Astrocyte of the cerebellum (primary cell): ENCODE measurements around the gene NEK11.

Experiments used
- DNase-seq: peaks from one replicate; pipeline ENCODE4 v3.0.0-alpha.2; 2011; ENCODE audit warnings: low read depth
- H3K4me3 ChIP-seq: 2 replicates; pipeline ENCODE4 v1.5.1; 2011; ENCODE audit warnings: mild to moderate bottlenecking, low read depth, low read length, moderate library complexity
- CTCF ChIP-seq: IDR thresholded peaks from 2 replicates; pipeline ENCODE4 v1.5.1; 2012; ENCODE audit warnings: low read length, low read depth, moderate library complexity, mild to moderate bottlenecking; ENCODE audit errors: missing control alignments
- in situ Hi-C: cut with HindIII; loops from 2 replicates; pipeline ENCODE4 v1.10.0; 2017; ENCODE audit warnings: low sequenced_read_pairs

NEK11 gene

GRCh38 chr3:131018970-131019369 is 7.7 kb upstream of the NEK11 start:
- no peak for DNase-seq
- no peak overlapping the region for H3K4me3 ChIP-seq
- no peak for TF ChIP-seq CTCF
- in situ Hi-C loops = no loop called here

- no peak for TF ChIP-seq CTCF
- no peak overlapping the region for H3K4me3 ChIP-seq
- no peak for DNase-seq
- in situ Hi-C loops = no loop called here
These were observed 6.5 kb upstream of the NEK11 start for GRCh38 chr3:131020122-131020693.

- peak overlapping the region; percentile 74 for H3K4me3 ChIP-seq
- no peak for TF ChIP-seq CTCF
- in situ Hi-C loops = no loop called here
- DNase-seq = no peak
These were observed 1.1 kb upstream of the NEK11 start for GRCh38 chr3:131025539-131025938.

GRCh38 chr3:131028844-131029243 is 2.2 kb downstream of the NEK11 start:
- H3K4me3 ChIP-seq = no peak overlapping the region
- in situ Hi-C loops = no loop called here
- TF ChIP-seq CTCF = no peak
- no peak for DNase-seq

- in situ Hi-C loops = no loop called here
- no peak for TF ChIP-seq CTCF
- no peak overlapping the region for H3K4me3 ChIP-seq
- DNase-seq = no peak
These were observed 5.0 kb downstream of the NEK11 start for GRCh38 chr3:131031660-131032059.

- no peak for DNase-seq
- H3K4me3 ChIP-seq = no peak overlapping the region
- peak; percentile 29 for TF ChIP-seq CTCF
- in situ Hi-C loops = no loop called here
These were observed 6.9 kb downstream of the NEK11 start for GRCh38 chr3:131033480-131034080.
